WTC11 (cell line): ENCODE measurements around the gene SOCS3. TPM values are rescaled to one million over a fixed set of nuclear protein-coding genes. Genes with fewer than 3 reads are reported as not detected.

Experiments used
- ATAC-seq: fragments of 200-7000 bp; cut with Tn5 transposase; 2 replicates; pipeline ENCODE4 v1.10.0; 2021; ENCODE audit warnings: mild to moderate bottlenecking, moderate library complexity
- CTCF ChIA-PET: fragments of 300-600 bp; sonication (Branson Sonifier 250); formaldehyde crosslinking; loops from one replicate; lab custom pipeline; 2021; ENCODE audit warnings: antibody characterized with exemption; lab: Charles Lee
- POLR2A ChIA-PET: fragments of 350-600 bp; sonication (Branson Sonifier 250); formaldehyde crosslinking; loops from one replicate; lab custom pipeline; 2021; ENCODE audit warnings: antibody characterized with exemption; lab: Charles Lee
- DNase-seq: peaks from one replicate; pipeline ENCODE4 v3.0.0; 2021; ENCODE audit warnings: low spot score
- H3K27ac Mint-ChIP-seq: 2 replicates; pipeline ENCODE4 v1.8.0; 2021; ENCODE audit warnings: mixed read lengths
- H3K27me3 Mint-ChIP-seq: 2 replicates; pipeline ENCODE4 v1.8.0; 2021; ENCODE audit warnings: low read depth, mild to moderate bottlenecking, moderate library complexity, mixed read lengths
- H3K36me3 Mint-ChIP-seq: 2 replicates; pipeline ENCODE4 v1.8.0; 2021; ENCODE audit warnings: mixed read lengths
- H3K4me1 Mint-ChIP-seq: 2 replicates; pipeline ENCODE4 v1.8.0; 2022; ENCODE audit warnings: mixed read lengths
- H3K4me3 Mint-ChIP-seq: 2 replicates; pipeline ENCODE4 v1.8.0; 2021; ENCODE audit warnings: mild to moderate bottlenecking, moderate library complexity, mixed read lengths
- H3K9me3 Mint-ChIP-seq: 2 replicates; pipeline ENCODE4 v1.8.0; 2021; ENCODE audit warnings: mixed read lengths
- CREB1 ChIP-seq: sonication (generic); formaldehyde crosslinking; IDR thresholded peaks from 2 replicates; pipeline ENCODE4 v1.8.0; 2023; ENCODE audit warnings: mild to moderate bottlenecking, missing genetic modification reagents
- JAZF1 ChIP-seq: fragments of 250-450 bp; sonication (Bioruptor Pico); IDR thresholded peaks from 2 replicates; pipeline ENCODE4 v1.9.0; 2021; ENCODE audit warnings: moderate library complexity, mild to moderate bottlenecking, inconsistent platforms
- NR1H2 ChIP-seq: sonication (generic); formaldehyde crosslinking; IDR thresholded peaks from 2 replicates; pipeline ENCODE4 v1.9.0; 2021; ENCODE audit warnings: mild to moderate bottlenecking, moderate library complexity, missing genetic modification reagents
- PRRX2 ChIP-seq: fragments of 250-450 bp; sonication (Bioruptor Pico); IDR thresholded peaks from 2 replicates; pipeline ENCODE4 v1.8.0; 2021; ENCODE audit warnings: mild to moderate bottlenecking
- RELA ChIP-seq: sonication (generic); formaldehyde crosslinking; IDR thresholded peaks from 2 replicates; pipeline ENCODE4 v1.8.1; 2022; ENCODE audit warnings: missing genetic modification reagents, mild to moderate bottlenecking, borderline replicate concordance
- TEAD1 ChIP-seq: sonication (generic); formaldehyde crosslinking; IDR thresholded peaks from 2 replicates; pipeline ENCODE4 v1.8.0; 2022; ENCODE audit warnings: mild to moderate bottlenecking, missing genetic modification reagents
- ZNF121 ChIP-seq: sonication (generic); formaldehyde crosslinking; IDR thresholded peaks from 2 replicates; pipeline ENCODE4 v1.8.0; 2023; ENCODE audit warnings: missing genetic modification reagents
- ZNF423 ChIP-seq: fragments of 250-450 bp; sonication (Bioruptor Pico); IDR thresholded peaks from 2 replicates; pipeline ENCODE4 v2.1.2; 2022; ENCODE audit warnings: mild to moderate bottlenecking, moderate library complexity
- total RNA-seq: library from RNA; stranded (reverse); gene quantifications from 3 replicates; pipeline ENCODE4 v1.2.3, GENCODE V29; 2021
- TF ChIP-seq, protein P1 (sequence below): sonication (generic); formaldehyde crosslinking; IDR thresholded peaks from 2 replicates; pipeline ENCODE4 v1.8.0; 2023; ENCODE audit warnings: mild to moderate bottlenecking, missing genetic modification reagents
- TF ChIP-seq, protein P2 (sequence below): sonication (generic); formaldehyde crosslinking; conservative IDR thresholded peaks from 2 replicates; pipeline ENCODE4 v1.8.1; 2022; ENCODE audit warnings: mild to moderate bottlenecking, missing genetic modification reagents
- TF ChIP-seq, protein P3 (sequence below): fragments of 250-450 bp; sonication (Bioruptor Pico); IDR thresholded peaks from 2 replicates; pipeline ENCODE4 v1.9.0; 2021; ENCODE audit warnings: mild to moderate bottlenecking
- TF ChIP-seq, protein P4 (sequence below): fragments of 200-600 bp; IDR thresholded peaks from 2 replicates; pipeline ENCODE4 v1.8.0; 2022; ENCODE audit warnings: antibody characterized with exemption
- TF ChIP-seq, protein P5 (sequence below): sonication (generic); formaldehyde crosslinking; IDR thresholded peaks from 2 replicates; pipeline ENCODE4 v1.8.1; 2022; ENCODE audit warnings: mild to moderate bottlenecking, missing genetic modification reagents, moderate library complexity, borderline replicate concordance
- TF ChIP-seq, protein P6 (sequence below): sonication (generic); formaldehyde crosslinking; IDR thresholded peaks from 2 replicates; pipeline ENCODE4 v1.8.0; 2022; ENCODE audit warnings: mild to moderate bottlenecking, missing genetic modification reagents

SOCS3 gene
- total RNA-seq, 1 experiment from 2014 or later = 23.8 TPM

DNA sequence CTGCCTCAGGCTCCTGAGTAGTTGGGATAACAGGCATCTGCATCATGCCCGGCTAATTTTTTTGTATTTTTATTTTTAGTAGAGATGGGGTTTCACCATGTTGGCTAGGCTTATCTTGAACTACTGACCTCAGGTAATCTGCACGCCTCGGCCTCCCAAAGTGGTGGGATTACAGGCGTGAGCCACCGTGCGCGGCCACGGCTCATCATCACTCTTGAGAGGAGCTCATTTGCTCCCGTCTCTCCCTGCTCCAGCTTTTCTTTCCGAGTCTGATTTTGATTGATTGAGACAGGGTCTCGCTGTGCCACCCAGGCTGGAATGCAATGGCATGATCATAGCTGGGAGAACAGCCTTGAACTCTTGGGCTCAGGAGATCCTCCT lies 31.2 kb upstream of the SOCS3 start (continued):
- TF ChIP-seq, protein P1, sequence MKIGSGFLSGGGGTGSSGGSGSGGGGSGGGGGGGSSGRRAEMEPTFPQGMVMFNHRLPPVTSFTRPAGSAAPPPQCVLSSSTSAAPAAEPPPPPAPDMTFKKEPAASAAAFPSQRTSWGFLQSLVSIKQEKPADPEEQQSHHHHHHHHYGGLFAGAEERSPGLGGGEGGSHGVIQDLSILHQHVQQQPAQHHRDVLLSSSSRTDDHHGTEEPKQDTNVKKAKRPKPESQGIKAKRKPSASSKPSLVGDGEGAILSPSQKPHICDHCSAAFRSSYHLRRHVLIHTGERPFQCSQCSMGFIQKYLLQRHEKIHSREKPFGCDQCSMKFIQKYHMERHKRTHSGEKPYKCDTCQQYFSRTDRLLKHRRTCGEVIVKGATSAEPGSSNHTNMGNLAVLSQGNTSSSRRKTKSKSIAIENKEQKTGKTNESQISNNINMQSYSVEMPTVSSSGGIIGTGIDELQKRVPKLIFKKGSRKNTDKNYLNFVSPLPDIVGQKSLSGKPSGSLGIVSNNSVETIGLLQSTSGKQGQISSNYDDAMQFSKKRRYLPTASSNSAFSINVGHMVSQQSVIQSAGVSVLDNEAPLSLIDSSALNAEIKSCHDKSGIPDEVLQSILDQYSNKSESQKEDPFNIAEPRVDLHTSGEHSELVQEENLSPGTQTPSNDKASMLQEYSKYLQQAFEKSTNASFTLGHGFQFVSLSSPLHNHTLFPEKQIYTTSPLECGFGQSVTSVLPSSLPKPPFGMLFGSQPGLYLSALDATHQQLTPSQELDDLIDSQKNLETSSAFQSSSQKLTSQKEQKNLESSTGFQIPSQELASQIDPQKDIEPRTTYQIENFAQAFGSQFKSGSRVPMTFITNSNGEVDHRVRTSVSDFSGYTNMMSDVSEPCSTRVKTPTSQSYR (CRISPR knock-in tag) = no peak
- TF ChIP-seq, protein P2, sequence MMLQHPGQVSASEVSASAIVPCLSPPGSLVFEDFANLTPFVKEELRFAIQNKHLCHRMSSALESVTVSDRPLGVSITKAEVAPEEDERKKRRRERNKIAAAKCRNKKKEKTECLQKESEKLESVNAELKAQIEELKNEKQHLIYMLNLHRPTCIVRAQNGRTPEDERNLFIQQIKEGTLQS (CRISPR knock-in tag) = no peak

DNA sequence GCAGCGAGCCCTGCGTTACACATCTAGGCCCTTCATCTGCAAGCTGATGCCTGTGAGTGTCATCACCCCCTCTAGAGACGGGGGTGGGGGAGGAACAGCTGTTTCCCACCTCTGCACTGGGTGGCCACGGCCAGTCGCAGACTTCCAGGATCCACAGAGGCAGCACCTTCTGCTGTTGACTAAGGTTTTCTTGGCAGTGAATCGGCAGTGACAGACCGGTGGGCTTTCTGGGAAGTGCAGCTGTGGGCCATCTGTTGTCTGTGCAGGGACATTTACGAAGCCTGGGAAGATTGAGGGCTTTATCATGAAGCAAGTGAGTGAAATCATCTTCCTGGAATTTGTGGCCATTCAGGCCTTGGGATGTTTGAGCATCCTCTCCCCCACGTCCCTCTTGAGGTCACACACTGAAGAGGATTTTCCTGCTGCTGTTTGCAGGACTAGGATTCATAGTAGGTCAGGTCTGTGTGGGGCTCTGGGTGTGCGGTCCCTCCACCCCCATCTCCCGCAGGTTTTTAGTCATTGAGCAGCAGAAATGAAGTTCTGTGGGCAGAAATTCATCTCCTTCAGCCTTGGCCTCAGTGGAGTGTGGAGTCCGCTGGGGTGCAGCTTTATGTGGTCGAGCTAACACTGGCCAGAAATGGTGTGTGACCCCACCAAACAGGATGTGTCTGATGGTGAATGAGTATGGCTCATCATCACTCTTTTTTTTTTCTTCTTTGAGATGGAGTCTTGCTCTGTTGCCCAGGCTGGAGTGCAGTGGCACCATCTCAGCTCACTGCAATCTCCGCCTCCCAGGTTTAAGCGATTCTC lies 30.6 kb upstream of the SOCS3 start:
- no peak overlapping the region for H3K4me3 Mint-ChIP-seq
- H3K36me3 Mint-ChIP-seq = peaks cover 20% of the 10 kb centered on the region
- DNase-seq = no peak
- H3K27me3 Mint-ChIP-seq = no peaks in the 10 kb centered on the region
- peak; percentile 59 for ATAC-seq
- H3K27ac Mint-ChIP-seq = peak overlapping the region; percentile 89
- ChIA-PET POLR2A (interaction anchor here (1.6 kb wide), 1 partner anchor 29 kb away, joined by 9 read pairs; no protein-coding TSS in a partner anchor), CTCF (interaction anchor here (0.7 to 5.1 kb wide), 11 partner anchors 11 to 139 kb away, joined by 3 to 25 read pairs (median 6); no protein-coding TSS in a partner anchor)
- TF ChIP-seq, protein P3, sequence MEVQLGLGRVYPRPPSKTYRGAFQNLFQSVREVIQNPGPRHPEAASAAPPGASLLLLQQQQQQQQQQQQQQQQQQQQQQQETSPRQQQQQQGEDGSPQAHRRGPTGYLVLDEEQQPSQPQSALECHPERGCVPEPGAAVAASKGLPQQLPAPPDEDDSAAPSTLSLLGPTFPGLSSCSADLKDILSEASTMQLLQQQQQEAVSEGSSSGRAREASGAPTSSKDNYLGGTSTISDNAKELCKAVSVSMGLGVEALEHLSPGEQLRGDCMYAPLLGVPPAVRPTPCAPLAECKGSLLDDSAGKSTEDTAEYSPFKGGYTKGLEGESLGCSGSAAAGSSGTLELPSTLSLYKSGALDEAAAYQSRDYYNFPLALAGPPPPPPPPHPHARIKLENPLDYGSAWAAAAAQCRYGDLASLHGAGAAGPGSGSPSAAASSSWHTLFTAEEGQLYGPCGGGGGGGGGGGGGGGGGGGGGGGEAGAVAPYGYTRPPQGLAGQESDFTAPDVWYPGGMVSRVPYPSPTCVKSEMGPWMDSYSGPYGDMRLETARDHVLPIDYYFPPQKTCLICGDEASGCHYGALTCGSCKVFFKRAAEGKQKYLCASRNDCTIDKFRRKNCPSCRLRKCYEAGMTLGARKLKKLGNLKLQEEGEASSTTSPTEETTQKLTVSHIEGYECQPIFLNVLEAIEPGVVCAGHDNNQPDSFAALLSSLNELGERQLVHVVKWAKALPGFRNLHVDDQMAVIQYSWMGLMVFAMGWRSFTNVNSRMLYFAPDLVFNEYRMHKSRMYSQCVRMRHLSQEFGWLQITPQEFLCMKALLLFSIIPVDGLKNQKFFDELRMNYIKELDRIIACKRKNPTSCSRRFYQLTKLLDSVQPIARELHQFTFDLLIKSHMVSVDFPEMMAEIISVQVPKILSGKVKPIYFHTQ (CRISPR knock-in tag) = no peak
- TF ChIP-seq NR1H2 (no peak), RELA (CRISPR knock-in tag) (no peak), ZNF121 (0 out of 2 replicates have a peak, but pooled peaks have one; percentile 43), TEAD1 (CRISPR knock-in tag) (no peak), ZNF423 (CRISPR knock-in tag) (no peak), JAZF1 (CRISPR knock-in tag) (no peak)
- TF ChIP-seq, protein P4, sequence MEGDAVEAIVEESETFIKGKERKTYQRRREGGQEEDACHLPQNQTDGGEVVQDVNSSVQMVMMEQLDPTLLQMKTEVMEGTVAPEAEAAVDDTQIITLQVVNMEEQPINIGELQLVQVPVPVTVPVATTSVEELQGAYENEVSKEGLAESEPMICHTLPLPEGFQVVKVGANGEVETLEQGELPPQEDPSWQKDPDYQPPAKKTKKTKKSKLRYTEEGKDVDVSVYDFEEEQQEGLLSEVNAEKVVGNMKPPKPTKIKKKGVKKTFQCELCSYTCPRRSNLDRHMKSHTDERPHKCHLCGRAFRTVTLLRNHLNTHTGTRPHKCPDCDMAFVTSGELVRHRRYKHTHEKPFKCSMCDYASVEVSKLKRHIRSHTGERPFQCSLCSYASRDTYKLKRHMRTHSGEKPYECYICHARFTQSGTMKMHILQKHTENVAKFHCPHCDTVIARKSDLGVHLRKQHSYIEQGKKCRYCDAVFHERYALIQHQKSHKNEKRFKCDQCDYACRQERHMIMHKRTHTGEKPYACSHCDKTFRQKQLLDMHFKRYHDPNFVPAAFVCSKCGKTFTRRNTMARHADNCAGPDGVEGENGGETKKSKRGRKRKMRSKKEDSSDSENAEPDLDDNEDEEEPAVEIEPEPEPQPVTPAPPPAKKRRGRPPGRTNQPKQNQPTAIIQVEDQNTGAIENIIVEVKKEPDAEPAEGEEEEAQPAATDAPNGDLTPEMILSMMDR = 0 out of 2 replicates have a peak, but pooled peaks have one; percentile 14
- H3K4me1 Mint-ChIP-seq = peaks cover 44% of the 10 kb centered on the region
- H3K9me3 Mint-ChIP-seq = no peaks in the 10 kb centered on the region

DNA sequence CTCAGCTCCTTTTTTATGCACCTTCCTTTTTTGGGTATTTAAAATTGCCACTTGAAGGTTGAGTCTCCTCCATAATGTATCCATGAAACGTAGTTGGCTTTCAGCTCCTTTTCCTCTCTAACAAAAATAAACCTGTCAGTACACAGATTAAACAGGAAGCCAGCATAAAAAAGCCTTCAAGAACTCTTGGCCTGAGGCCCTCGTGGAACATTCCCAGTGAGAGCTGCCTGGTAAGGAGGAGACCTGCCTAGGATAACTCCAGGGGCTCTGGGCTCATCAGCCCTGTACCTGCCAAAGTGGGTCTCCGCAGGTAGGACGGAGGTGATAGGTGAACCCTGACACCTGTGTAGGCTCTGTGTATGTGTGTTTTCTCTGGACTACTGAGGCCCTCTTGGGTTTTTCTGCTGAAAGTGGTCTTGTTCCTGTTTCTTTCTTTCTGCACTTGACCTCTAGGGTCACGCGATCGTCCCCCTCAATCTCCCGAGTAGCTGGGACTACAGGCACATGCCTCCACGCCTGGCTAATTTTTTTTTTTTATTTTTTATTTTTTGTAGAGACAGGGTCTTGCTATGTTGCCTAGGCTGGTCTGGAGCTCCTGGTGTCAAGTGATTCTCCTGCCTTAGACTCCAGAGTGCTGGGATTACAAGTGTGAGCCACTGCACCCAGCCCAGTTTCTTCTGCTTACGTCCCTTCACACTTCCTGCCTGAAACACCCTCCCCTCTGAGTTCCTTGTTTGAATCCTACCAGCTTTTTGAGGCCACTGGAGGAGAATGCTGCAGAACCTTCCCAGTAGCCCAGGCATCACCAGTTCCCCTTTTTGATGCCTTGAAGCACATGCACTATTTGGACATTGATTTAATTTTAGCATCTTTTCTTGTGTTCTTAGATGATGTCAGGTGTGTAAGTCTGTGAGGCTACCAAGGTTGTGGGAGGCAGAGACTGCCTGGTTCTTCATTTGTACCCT lies 28.4 kb upstream of the SOCS3 start:
- Mint-ChIP-seq H3K27ac (peak overlapping the region; percentile 94), H3K4me3 (no peak overlapping the region), H3K36me3 (peaks cover 6% of the 10 kb centered on the region), H3K4me1 (peaks cover 63% of the 10 kb centered on the region), H3K9me3 (no peaks in the 10 kb centered on the region), H3K27me3 (no peaks in the 10 kb centered on the region)
- DNase-seq = no peak
- ChIA-PET CTCF (interaction anchor here (1.5 to 5.1 kb wide), 2 partner anchors 25 to 34 kb away, joined by 5 to 24 read pairs; no protein-coding TSS in a partner anchor), POLR2A (no interaction called here)
- ATAC-seq = no peak
- no peak for TF ChIP-seq CREB1 (CRISPR knock-in tag)
- TF ChIP-seq PRRX2 (CRISPR knock-in tag) = no peak
- TF ChIP-seq, protein P5, sequence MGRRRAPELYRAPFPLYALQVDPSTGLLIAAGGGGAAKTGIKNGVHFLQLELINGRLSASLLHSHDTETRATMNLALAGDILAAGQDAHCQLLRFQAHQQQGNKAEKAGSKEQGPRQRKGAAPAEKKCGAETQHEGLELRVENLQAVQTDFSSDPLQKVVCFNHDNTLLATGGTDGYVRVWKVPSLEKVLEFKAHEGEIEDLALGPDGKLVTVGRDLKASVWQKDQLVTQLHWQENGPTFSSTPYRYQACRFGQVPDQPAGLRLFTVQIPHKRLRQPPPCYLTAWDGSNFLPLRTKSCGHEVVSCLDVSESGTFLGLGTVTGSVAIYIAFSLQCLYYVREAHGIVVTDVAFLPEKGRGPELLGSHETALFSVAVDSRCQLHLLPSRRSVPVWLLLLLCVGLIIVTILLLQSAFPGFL (CRISPR knock-in tag) = no peak
- TF ChIP-seq, protein P6, sequence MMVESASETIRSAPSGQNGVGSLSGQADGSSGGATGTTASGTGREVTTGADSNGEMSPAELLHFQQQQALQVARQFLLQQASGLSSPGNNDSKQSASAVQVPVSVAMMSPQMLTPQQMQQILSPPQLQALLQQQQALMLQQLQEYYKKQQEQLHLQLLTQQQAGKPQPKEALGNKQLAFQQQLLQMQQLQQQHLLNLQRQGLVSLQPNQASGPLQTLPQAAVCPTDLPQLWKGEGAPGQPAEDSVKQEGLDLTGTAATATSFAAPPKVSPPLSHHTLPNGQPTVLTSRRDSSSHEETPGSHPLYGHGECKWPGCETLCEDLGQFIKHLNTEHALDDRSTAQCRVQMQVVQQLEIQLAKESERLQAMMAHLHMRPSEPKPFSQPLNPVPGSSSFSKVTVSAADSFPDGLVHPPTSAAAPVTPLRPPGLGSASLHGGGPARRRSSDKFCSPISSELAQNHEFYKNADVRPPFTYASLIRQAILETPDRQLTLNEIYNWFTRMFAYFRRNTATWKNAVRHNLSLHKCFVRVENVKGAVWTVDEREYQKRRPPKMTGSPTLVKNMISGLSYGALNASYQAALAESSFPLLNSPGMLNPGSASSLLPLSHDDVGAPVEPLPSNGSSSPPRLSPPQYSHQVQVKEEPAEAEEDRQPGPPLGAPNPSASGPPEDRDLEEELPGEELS = no peak
